NCI-H82 (cell line): ENCODE data around the gene KLK12.

Experiments used
- DNase-seq: peaks from one replicate; lab custom pipeline; 2025; lab: John Stamatoyannopoulos, UW

The KLK12 gene, protein sequence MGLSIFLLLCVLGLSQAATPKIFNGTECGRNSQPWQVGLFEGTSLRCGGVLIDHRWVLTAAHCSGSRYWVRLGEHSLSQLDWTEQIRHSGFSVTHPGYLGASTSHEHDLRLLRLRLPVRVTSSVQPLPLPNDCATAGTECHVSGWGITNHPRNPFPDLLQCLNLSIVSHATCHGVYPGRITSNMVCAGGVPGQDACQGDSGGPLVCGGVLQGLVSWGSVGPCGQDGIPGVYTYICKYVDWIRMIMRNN

DNA sequence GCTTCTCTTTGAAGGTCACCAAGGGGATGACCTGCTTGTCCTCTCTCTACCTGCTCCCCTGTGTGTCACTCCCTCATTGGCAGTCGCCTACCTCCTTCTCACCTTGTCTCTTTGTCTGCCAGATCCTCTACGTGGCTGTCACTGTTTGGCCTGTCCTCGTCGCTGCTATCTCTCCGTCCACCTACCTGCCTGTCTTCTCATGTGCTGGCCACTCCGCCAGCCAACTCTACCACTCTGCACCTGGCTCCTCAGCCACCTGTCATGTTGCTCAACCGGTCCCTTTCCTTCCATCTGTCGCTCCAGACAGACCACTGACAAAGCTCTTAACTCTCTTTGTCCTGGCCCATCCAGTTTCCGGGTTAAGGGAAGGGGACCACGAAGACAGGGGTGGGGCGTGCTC lies at the start of gene KLK12:
Gene KLK12, minus strand, starts transcription at position 299 of the 400 bp plus-strand sequence. CDS start 381 bp downstream, outside the sequence.
- DNase-seq: no peak

DNA sequence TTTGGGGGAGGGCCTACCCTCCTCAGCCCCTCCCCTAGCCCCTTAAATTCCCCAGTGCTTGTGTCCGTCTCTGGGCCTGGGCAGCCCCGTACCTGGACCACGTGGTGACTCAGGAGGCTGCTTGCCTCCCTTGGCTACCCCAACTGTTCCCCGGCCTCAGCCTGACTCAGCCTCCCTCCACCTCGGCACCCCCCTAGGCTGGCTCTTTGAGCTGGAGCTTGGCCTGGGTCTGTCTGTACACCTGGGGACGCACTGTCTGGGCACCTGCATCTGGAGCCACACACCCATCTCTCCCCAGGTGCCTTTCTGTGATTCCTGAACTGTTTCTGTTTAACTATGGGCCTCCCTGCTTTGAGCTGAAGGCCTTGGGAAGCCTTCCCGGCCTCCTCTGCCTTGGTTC lies 49.7 kb upstream of the KLK12 start:
- no peak for DNase-seq

DNA sequence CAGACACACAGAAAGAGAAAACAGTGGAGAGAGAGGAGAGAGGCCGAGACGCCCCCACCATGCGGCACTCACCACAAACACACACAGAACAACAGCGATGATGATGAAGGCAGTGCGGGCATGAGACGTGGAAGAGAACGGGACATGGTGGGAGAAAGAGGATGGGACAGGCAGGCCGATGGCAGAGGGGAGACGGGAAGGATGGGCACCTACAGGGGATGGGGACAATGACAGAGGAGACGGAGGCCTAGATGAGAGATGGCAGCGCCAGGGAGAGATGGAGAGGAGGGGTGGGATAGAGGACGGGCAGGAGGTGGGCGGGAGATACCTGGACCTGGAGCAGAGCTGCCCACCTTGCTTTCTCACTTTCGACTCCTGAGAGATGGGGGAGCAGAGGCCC lies 49.0 kb upstream of the KLK12 start:
- DNase-seq: no peak

DNA sequence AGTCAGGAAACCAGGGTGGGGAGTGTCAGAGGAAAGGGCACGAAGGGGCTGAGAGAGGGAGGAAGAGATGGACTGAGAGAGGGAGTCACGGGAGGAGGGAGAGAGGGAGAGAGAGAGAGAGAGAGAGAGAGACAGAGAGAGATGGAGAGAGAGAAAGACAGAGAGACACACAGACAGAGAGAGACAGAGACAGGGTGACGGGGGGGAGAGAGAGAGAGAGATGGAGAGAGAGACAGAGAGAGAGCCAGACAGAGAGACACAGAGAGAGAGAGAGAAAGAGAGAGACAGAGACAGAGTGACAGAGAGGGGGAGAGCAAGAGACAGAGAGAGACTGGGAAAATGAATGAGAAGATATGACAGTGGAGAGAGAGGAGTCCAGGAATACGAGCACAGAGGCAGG lies 48.4 kb upstream of the KLK12 start:
- DNase-seq: no peak

DNA sequence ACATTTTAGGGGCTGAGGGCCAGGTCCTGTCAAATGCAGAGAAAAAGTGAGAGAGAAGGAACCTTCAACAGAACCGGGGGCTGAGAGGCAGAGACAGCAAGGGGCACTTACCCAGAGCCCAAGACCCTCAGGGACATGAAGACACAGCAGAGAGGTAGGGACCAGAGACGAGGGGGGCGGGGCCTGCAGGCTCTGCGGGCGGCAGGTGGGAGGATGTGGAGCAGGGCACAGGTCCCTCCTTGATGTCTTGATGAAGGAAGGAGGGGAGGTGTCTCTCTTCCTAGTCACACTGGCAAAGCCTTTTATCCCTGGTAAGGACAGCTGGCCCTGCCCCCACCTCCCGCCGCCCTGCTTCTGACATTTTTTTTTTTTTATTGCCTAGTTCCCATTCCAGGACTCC lies 47.8 kb upstream of the KLK12 start, which contains the start of gene KLK14:
Gene KLK14, minus strand, starts transcription at position 277 of the 400 bp plus-strand sequence. Its CDS starts 273 bp downstream, at position 4.
- no peak for DNase-seq

DNA sequence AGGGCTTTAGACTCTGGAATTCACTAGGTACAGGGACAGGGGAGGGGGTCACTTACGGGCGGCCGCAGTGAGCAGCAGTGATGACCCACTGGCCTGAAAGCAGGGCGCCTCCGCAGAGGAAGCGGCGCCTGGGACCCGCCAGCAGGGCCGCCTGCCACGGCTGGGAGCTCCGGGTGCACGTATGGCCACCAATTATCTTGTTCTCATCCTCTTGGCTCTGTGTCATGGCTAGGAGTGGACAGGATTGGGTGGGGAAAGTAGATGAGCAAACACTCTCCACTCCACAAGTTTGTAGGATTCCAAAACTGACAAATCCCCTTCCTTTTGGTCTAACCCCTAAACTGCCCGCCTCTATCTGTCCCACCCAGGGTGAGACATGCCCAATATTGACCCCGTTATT lies 46.7 kb upstream of the KLK12 start:
- no peak for DNase-seq

DNA sequence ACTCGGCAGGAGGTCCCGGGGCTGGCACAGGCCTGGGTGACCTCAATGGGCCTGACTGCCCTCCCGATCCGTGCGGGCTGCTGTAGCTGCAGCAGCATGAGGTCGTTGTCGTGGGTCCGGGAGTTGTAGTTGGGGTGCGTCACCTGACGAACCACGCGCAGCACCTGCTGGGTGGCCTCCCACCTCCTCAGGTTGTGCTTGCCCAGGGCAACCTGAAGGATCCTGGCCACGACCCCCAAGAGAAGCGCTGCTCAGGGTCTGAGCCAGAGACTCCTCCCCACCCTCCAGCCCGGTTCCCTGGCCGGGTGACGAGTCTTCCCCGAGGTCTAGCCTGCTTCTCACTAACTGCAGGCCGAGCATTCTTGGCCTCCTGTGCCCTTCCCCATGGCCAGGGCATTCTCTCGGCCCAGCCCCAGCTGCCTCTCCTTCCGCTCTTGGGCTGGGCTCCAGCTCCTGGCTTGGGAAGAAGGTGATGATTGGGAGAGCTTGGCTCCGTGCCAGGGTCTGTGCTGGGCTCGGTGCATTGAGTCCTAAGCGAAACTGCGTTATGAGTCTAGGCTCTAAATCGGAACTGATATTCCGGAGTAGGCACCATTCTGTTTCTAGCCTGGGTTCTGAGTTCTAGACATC lies 44.8 kb upstream of the KLK12 start:
- DNase-seq: peak; percentile 6

DNA sequence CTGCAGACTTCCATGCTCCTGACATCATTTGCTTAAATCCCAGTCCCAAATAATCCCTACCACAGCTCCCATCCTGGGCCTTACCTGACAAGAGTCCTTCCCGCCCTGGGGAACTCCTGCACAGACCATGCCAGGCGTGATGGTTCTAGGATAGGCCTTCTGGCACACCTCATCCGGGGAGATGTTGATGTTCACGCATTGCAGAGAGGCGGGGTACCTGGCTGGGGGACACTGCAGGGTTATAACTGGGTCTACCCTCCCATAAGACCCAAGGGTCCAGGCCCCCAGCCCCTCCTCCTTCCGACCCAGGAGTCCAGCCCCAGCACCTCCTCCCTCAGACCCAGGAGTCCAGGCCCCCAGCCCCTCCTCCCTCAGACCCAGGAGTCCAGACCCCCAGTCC lies 43.9 kb upstream of the KLK12 start:
- no peak for DNase-seq

DNA sequence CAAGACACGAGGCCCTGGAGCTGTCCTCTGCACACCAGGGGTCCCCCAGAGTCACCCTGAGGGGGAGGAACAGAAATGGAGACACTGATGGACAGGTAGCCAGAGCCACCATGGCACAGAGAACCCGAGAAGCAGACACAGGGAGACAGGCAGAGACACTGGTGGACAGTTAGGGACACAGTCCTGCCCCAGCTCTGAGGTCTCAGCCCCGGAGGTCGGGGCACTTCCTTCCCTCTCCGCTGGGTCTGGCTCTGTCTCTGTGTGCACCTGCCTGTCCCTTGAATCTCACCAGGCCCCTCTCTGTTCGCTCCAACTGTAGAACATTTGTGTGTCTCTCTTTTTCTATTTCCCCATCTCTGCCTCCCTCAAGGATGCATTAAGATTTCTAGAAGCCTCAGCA lies 43.3 kb upstream of the KLK12 start:
- DNase-seq: no peak

DNA sequence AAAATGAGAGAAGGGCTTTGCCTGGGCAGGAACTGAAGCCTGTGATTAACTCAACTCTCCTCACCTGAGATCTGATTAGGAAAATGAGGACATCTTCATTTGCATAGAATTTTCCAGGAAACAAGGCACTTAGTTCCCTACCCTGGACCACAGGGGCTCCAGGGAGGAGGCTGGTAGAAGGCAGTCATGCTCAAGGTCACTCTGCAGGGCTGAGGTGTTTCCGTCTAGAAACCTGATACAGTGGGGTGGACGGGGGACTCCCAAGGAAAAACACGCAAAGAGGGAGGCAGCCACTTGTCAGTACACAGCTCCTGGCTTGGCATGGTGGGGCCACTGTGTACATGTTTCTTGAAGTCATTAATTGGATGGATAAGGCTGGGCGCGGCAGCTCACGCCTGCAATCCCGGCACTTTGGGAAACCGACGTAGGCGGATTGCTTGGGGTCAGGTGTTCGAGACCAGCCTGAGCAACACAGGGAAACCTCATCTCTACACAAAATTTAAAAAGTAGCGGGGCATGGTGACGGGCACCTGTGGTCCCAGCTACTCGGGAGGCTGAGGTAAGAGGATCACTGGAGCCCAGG lies 41.9 kb upstream of the KLK12 start:
- DNase-seq: no peak

DNA sequence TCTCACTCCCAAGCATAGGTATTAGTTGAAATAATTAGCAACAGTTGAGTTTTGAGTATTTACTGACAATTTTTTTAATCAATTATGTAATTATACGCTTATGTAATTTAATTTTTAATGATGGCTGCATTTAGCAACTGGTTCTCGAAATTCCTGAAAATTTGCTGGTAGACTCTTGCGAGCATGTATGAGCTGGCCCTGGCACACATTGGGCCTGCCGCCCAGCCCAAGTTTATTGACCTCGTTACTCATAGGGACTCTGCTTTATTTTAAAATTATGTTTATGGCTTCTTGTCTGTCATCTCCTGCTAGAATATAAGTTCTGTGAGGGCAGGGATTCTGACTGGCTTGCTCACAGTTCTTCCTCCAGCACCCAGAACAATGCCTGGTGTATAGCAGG lies 41.2 kb upstream of the KLK12 start:
- DNase-seq: no peak

DNA sequence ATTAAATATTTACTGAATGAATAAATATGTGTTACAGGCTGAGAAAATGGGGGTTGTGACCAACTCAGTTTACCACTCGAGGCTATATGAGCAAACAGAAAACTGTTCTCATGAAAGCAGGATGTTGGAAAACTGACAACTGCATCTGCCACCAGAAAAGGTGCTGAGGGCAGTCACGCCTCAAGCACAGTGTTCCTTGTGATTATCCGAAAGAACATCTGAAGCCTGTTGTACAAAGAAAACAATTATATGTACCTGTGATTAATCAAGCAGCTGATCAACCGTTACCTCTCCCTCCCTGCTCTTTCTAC lies 36.2 kb upstream of the KLK12 start:
- DNase-seq: no peak

DNA sequence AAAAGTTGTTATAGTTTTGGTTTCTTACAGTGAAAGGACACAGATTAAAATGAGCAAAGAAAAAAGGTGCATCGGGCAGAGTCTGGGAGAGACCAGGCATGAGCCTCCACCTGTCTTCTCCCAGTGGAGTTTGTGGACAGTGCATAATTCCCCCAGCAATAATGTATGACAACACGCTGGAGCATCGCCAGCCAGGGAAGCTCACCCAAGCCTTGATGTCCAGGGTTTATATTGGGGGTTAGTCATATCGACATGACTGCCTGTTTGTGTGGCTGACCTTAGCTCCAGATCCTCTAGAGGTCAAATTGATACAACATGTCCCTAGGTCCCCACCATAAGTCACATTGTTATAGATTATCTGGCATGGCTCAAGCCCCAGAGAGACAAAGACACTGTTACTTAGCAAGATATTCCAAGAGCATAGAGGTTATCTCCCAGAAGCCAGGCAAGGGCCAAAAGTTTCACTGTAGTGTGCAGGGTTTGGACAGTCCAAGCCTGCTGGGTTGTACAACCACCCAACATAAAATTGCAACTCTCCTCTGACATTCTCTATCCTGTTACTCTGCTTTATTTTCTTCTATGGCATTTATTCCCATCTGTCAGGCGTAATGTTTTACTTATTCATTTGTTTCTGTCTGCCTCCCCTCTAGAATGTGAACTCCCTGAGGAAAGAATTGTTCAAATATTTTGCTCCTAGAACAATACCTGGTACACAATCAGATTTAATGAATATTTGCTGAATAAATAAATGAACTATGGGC lies 35.7 kb upstream of the KLK12 start:
- DNase-seq: no peak

DNA sequence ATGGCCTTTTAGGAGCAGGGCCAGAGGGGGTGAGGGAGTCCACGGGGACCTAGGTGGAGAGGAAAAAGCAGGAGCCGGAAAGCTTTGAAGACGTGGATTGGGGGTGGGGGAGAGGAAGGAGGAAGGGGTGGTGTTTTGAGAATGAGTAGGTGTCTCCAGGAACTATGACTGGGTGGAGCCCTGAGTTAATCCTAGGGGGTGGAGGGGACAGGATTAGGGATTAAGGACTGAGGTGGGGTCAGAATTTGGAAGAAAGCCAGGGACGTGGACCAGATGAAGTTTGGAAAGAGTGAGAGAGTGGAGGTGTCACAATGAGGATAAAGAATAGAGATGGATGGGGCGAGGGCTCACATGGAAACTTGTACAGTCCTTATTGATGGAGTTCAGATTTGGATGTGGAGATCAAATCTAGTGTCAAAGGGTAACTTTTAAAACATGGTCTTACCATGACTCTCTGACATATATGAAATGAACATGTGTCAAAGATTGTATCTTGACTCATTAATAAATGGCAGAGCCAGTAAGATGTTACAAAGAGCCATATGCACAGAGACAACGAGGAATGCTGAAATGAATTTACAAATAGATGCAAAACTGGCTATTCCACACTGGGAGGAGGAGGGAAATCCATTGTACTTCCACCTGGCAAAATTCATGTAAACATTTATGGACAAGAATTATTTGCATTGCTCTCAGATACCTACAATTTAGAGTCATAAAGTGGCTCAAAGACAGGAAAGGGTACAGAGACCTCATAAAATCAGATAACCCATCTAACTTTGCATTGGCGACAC lies 31.8 kb upstream of the KLK12 start:
- peak; percentile 11 for DNase-seq

DNA sequence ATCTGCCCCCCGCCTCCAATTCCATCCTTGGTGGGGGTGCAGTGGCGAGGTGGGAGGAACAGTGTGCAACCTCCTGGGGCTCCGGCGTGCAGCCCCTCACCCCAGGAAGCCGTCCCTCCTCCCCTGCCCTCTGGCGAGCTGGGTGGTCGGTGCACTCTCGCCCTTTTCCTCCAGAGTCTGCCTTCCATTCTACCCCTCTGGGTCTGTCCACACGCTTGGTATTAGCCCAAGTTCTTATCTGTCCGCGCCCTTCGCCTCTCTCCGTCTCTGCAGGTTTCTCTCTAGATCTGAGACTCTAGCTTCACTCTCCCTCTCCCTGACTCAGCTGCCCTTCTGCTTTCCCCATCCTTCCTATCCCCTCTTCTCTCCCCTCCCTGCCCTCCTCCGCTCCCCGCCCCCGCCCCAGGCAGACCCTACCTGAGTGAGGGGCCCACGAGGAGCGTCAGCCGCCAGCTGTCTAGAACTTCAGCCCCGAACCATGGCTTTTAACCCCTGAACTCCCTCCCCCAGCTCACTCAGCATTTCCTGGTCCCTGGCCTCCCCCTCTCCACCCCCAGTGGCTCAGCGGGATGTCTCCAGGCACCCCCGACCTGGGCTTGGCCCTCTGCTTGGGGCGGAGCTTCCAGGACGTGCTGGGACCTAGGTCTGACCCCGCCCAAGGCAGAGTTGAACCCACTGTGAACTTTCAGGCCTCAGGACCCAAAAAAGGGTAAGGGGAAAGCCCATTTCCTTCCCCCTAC lies 30.6 kb upstream of the KLK12 start:
- DNase-seq: no peak

DNA sequence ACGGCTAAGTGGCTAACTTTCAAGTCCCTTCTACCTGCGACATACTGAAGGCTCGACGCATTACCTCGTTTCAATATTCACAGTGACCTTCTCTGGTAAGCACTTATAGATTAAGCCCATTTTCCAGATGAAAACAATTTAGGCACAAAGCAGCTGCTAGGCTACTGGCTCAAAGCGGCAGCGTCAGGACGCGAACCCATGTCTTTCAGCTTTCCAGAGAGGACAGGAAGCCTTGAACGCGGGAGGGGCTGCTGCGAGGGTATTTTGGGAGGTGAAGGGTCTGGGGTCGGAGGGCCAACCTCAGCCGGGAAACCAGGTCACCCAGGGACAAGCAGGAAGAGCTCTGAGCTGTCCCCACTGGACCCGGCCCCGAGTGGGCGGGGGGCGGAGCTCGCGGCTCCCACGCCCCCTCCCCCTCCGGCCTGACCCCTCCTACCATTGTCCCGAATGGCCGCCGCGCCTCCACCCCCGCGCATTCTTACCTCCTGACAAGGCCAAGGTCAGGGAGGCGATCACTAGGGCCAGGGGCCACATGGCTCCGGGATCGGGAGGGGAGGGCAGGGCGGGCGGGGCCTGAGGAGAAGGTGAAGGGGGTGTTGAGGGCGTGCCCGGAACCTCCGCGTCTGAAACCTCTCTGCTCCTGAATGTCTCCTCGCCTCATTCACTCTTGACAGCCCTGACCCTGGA lies 29.9 kb upstream of the KLK12 start, which contains the start of gene KLK13:
Gene KLK13, minus strand, starts transcription at position 559 of the 687 bp plus-strand sequence. Its CDS starts 25 bp downstream, at position 534.
- DNase-seq: no peak

DNA sequence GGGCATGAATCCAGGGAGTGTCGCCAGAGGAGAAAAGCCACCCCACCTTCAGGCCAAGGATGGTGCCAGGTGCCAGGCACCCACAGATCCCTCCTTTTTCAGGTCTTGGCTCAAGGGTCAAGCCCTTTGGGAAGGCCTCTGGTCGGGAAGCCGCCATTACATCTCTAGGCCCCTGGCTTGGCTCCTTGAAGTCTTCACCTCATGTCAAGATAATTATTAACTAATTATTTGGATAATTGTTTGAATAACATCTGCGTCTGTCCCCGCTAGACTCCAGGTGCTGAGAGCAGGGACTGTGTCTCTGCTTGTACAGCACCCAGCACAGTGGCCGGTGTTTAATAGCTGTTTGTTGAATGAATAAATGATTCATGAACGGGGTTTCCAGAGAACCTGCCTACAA lies 28.9 kb upstream of the KLK12 start:
- DNase-seq: no peak

DNA sequence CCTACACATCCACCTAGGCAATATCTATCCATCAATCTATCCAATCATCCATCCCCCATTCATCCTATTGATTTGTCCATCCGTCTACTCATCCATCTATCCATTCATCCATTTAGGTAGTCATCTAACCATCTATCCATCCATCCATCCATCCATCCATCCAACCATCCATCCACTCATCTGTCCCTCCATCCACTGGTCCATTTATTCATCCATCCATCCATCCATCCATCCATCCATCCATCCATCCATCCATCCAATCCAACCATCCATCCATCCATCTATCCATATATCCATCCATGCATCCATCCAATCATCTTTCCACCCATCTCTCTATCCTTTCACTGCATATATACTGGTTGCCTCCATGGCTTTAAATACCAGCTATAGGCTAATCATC lies 26.2 kb upstream of the KLK12 start:
- DNase-seq: no peak

DNA sequence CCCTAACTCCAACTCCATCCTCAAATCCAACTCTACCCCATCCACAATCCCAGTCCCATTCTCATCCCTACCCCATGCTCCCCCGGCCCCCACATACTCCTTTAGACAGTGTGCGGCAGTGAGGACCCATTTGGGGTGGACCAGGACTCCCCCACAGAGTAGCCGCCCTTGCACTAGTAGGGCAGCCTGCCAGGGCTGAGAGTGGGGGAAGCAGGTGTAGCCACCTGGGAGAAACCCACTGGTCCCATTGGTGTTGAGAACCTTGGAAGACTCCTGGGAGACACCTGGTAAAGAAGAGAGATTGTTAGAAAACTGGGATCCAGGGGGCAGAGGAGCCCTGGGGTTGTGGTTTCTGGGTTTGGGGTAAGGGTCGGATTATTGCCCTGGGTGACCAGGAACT lies 25.5 kb upstream of the KLK12 start:
- no peak for DNase-seq

DNA sequence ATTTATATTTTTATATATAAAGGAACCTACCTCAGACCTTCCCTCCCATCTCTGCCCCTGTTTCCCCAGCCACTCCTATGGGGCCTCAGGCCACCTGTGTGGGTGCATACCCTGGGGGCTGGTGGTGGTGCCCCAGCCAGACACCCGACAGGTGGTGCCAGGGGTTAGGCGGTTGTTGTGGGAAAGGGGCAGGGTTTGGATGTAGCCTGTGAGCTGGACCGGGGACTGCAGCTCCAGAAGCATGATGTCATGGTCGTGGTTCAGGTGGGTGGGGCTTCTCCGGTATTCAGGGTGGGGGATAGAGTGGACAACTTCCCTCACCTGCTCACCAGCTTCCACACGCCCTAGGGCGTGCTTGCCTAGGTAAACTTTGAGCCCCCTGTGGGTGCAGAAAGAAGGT lies 24.9 kb upstream of the KLK12 start:
- no peak for DNase-seq

DNA sequence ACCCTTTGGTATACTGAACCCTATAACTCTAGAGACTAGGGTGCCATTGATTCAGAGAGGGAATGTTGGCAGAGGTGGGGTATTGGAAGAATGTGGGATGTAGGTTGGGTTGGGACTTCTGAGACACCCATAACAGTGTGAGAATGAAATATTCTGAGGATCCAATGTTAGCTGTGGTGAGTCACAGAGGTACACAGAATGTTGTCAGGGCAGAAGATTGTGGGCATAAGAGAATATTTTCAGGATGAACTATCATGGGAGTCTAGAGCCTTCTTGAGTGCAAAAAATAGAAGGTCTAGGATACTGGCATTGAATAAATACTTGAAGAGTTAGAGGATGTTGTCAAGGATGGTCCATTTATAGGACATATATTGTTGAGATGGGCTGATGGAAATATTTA lies 21.1 kb upstream of the KLK12 start:
- no peak for DNase-seq
